Measurements from ENCODE around the gene CENPB. TPM values are rescaled to one million over a fixed set of nuclear protein-coding genes. Genes with fewer than 3 reads are reported as not detected.

Gene CENPB
- total RNA-seq, 4 donors from 2014 or later = 39.8 to 61.9 (median 47.0) TPM

DNA sequence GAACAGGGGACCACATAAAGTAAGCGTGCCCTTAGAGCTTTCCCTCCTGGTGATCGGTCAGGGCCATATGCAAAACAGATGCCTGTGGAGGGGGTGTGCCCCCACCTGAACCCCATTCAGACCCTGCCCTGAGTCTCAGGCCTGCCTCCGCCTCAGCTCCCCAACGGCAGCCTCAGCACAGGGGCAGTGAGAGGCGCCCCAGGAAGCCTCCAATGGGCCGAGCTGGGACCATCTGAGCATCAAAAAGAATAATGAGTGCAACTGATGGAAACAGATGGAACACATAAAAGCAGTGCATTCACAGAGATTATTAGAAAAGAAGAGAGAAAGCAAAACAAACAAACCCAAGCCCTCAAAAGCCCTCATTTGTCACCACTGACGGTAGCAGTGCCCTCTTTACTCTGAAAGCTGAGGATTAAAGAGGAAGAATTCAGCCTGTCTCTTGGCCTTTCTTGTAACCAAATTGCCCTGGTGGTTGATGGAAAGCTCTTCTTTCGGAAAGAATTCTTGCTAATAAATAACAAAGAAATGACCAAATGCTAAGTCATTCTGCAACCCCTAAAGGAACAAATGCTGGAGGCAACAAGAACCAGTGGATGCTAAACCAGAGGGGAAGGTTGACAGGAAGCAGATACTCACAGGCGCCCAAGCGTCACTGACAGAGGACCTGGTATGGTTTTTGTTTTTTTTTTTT is 25.7 kb downstream of the CENPB start:
- Histone ChIP-seq H3K4me1 (peaks cover 0 to 11% (median 0%) of the 10 kb centered on the region in 4 donors), H3K9me3 (no peaks in the 10 kb centered on the region), H3K36me3 (peaks cover 0 to 5% (median 0%) of the 10 kb centered on the region in 3 donors), H3K27ac (no peak overlapping the region), H3K27me3 (no peaks in the 10 kb centered on the region), H3K4me3 (no peak overlapping the region)
- DNase-seq = no peak
- no peak for TF ChIP-seq POLR2A (IDR thresholded peaks at IDR 0.05)
- TF ChIP-seq, protein P1, sequence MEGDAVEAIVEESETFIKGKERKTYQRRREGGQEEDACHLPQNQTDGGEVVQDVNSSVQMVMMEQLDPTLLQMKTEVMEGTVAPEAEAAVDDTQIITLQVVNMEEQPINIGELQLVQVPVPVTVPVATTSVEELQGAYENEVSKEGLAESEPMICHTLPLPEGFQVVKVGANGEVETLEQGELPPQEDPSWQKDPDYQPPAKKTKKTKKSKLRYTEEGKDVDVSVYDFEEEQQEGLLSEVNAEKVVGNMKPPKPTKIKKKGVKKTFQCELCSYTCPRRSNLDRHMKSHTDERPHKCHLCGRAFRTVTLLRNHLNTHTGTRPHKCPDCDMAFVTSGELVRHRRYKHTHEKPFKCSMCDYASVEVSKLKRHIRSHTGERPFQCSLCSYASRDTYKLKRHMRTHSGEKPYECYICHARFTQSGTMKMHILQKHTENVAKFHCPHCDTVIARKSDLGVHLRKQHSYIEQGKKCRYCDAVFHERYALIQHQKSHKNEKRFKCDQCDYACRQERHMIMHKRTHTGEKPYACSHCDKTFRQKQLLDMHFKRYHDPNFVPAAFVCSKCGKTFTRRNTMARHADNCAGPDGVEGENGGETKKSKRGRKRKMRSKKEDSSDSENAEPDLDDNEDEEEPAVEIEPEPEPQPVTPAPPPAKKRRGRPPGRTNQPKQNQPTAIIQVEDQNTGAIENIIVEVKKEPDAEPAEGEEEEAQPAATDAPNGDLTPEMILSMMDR (IDR thresholded peaks at IDR 0.05) = no peak

DNA sequence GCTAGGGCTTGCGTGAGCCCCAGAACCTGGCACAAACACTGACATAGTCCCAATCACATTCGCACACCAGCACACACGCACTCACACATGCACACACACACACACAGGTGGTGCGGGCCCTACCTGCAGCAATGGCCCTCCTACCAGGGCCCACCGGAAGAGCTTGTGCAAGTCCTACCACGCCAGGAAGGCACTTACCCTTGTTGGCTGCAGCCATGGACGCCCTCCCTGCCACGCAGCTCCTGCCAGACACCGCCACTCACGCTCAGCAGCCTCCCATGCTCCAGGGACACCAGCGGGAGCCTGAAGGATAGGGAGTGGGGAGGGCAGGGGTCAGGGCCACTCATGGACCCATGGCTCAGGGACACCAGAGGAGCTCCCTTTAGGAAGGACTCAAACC is 26.7 kb downstream of the CENPB start:
- H3K9me3 ChIP-seq = no peaks in the 10 kb centered on the region
- no peak for TF ChIP-seq POLR2A (IDR thresholded peaks at IDR 0.05)
- TF ChIP-seq, protein P1 (IDR thresholded peaks at IDR 0.05) = no peak
- no peak overlapping the region for H3K4me3 ChIP-seq
- no peaks in the 10 kb centered on the region for H3K27me3 ChIP-seq
- H3K27ac ChIP-seq = no peak overlapping the region
- H3K4me1 ChIP-seq = peaks cover 0 to 8% (median 0%) of the 10 kb centered on the region in 4 donors
- no peak for DNase-seq
- H3K36me3 ChIP-seq = peaks cover 0 to 5% (median 0%) of the 10 kb centered on the region in 3 donors

DNA sequence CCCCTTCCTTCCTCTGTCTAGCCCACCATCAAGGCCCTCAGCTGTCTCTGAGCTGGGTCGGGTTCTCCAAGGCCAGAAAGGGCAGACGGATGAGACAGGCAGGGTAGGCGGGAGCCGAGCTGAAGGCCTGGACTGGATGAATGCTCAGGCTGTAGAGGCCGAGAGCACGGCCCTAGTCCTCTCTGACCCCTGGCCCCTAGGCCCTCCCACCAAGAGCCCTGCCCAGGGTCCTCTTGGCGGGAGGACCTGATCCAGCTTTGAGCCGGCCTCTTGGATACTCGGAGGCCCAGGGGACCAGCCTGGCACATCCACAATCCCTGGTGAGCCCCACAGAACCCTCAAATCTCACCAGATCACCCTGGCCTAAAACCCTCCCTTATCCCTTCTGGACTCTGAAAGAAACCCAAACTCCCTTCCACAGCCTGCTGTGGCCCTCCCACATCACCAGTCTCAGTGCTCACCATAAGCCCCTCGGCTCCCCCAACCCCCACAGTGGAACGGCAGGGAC is 27.2 kb downstream of the CENPB start:
- H3K9me3 ChIP-seq = no peaks in the 10 kb centered on the region
- H3K27me3 ChIP-seq = no peaks in the 10 kb centered on the region
- no peak overlapping the region for H3K27ac ChIP-seq
- peaks cover 0 to 5% (median 0%) of the 10 kb centered on the region in 3 donors for H3K36me3 ChIP-seq
- DNase-seq = no peak
- no peak overlapping the region for H3K4me3 ChIP-seq
- H3K4me1 ChIP-seq = peaks cover 0 to 8% (median 0%) of the 10 kb centered on the region in 4 donors
- TF ChIP-seq, protein P1 (IDR thresholded peaks at IDR 0.05) = no peak
- TF ChIP-seq POLR2A (IDR thresholded peaks at IDR 0.05) = no peak

DNA sequence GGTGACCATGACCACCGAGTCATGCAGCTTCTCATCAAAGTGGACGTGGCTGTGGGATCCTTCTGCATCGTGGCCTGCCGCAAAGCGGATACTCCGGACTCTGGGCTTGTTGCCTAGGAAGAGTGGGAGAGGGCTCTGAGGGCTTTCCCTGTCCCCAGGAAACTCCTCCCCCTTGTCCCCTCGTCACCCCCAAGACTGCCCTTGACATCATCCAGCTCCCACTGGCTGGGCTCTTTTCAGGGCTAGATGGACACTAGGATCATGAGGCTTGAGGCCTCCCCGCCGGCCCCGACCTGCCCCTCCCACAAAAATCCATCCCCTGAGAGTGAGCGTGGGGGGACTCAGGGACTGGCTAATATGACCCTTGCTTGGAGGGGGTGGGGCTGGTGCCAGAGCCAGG is 28.0 kb downstream of the CENPB start:
- TF ChIP-seq, protein P1 (IDR thresholded peaks at IDR 0.05) = no peak
- no peak for TF ChIP-seq POLR2A (IDR thresholded peaks at IDR 0.05)
- Histone ChIP-seq H3K9me3 (no peaks in the 10 kb centered on the region), H3K4me1 (peaks cover 0 to under 1% (median 0%) of the 10 kb centered on the region in 4 donors), H3K27me3 (no peaks in the 10 kb centered on the region), H3K36me3 (peaks cover 0 to 5% (median 0%) of the 10 kb centered on the region in 3 donors), H3K4me3 (no peak overlapping the region), H3K27ac (no peak overlapping the region)
- no peak for DNase-seq

DNA sequence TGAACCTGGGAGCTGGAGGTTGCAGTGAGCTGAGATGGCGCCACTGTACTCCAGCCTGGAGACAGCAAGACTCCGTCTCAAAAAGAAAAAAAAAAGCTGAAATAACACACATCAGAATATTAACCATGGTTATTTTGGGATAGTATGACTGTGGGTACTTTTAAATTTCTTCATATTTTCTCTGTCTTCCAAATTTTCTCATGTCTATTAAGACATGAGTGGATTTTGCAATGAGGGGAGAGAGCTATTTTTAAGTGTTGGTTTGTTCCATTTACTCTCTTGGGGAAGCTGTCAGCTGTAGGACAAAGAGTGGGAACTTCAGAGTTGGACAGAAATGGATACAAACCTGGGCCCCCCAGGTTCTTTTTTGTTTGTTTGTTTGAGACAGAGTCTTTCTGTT is 29.3 kb downstream of the CENPB start:
- no peaks in the 10 kb centered on the region for H3K9me3 ChIP-seq
- no peak for DNase-seq
- no peak overlapping the region for H3K27ac ChIP-seq
- no peak overlapping the region for H3K4me3 ChIP-seq
- H3K27me3 ChIP-seq = no peaks in the 10 kb centered on the region
- peaks cover 0 to 5% (median 0%) of the 10 kb centered on the region in 3 donors for H3K36me3 ChIP-seq
- no peak for TF ChIP-seq POLR2A (IDR thresholded peaks at IDR 0.05)
- TF ChIP-seq, protein P1 (IDR thresholded peaks at IDR 0.05) = no peak
- peaks cover 0 to under 1% (median 0%) of the 10 kb centered on the region in 4 donors for H3K4me1 ChIP-seq
